ENCODE measurements around the gene FDX2. TPM values are rescaled to one million over a fixed set of nuclear protein-coding genes. Genes with fewer than 3 reads are reported as not detected.

The FDX2 gene
- total and polyA plus RNA-seq, 2 of the 8 experiments (the other 6 are each of a cell fraction or from before 2014, with no cell fraction given), result 27.0 to 64.4 TPM

GRCh38 chr19:10332965-10333757, 17.3 kb upstream of the FDX2 start, which contains the start of gene RAVER1:
Gene RAVER1, minus strand, starts transcription at chr19:10333529. Its CDS starts 22 bp downstream, at chr19:10333507.
- Histone ChIP-seq H3K27ac (ENCODE audit: low read depth, low read length) (peak within 1 kb of the TSS; percentile 76), H2BK12ac (ENCODE audit: low read depth, low read length) (no peak within 1 kb of the TSS), H3K9ac (replicated peaks in 1 of 4; ENCODE audit: extremely low read depth in 1 of 4, low read depth in 3 of 4, low read length in 3 of 4) (peak within 1 kb of the TSS; percentile 59 to 86 (median 78)), H3K9me3 (ENCODE audit: insufficient read depth in 2 of 2, low read depth in 1 of 2, low read length in 1 of 2) (no peaks in the 10 kb centered on the region), H4K5ac (ENCODE audit: insufficient read length, low read depth, low read length) (peak within 1 kb of the TSS; percentile 83), H2BK5ac (ENCODE audit: low read depth, low read length) (peak within 1 kb of the TSS; percentile 82), H2BK20ac (ENCODE audit: low read length) (no peak within 1 kb of the TSS), H3K4me1 (replicated peaks in 1 of 4; ENCODE audit: control insufficient read depth in 3 of 4, insufficient read depth in 4 of 4, low read length in 3 of 4) (peaks cover 0 to 19% (median 7%) of the 10 kb centered on the region in 4 experiments; a peak in 6 of 7 replicates), H3K4me3 (ENCODE audit: extremely low read depth in 1 of 4, insufficient read depth in 2 of 4, low read depth in 3 of 4, low read length in 4 of 4) (peak within 1 kb of the TSS; percentile 75 to 96 (median 90)), H3K23ac (ENCODE audit: insufficient read length) (no peak within 1 kb of the TSS), H4K20me1 (replicated peaks in 1 of 2; ENCODE audit: control insufficient read depth in 1 of 2, insufficient read depth in 2 of 2, low read length in 2 of 2) (peaks cover 6 to 16% of the 10 kb centered on the region in 2 experiments), H3K56ac (replicated peaks; ENCODE audit: insufficient read length, low read depth, low read length) (peak within 1 kb of the TSS; percentile 95), H3K79me2 (ENCODE audit: control insufficient read depth in 1 of 2, insufficient read depth in 2 of 2, low read length in 2 of 2) (peaks cover 5 to 24% of the 10 kb centered on the region in 2 experiments), H3K4ac (replicated peaks; ENCODE audit: insufficient read length, low read depth, low read length) (no peak within 1 kb of the TSS), H2BK15ac (ENCODE audit: low read length) (peak within 1 kb of the TSS; percentile 88; the same call in 1 of the 2 replicates), H2AFZ (ENCODE audit: low read length) (peak within 1 kb of the TSS; percentile 43; the same call in 1 of the 2 replicates), H3K18ac (ENCODE audit: extremely low read depth, low read length) (peak within 1 kb of the TSS; percentile 36; the same call in 1 of the 2 replicates), H4K8ac (ENCODE audit: extremely low read depth, insufficient read depth, low read length) (peak within 1 kb of the TSS; percentile 99), H4K91ac (replicated peaks; ENCODE audit: insufficient read length, low read length) (peak within 1 kb of the TSS; percentile 76), H3K23me2 (ENCODE audit: low read depth, low read length) (peaks cover 13% of the 10 kb centered on the region), H3K36me3 (ENCODE audit: control insufficient read depth in 2 of 4, insufficient read depth in 4 of 4, low read length in 3 of 4) (peaks cover 13 to 21% (median 17%) of the 10 kb centered on the region in 4 experiments), H2BK120ac (replicated peaks; ENCODE audit: low read depth, low read length) (no peak within 1 kb of the TSS), H3K27me3 (replicated peaks in 1 of 4; ENCODE audit: control insufficient read depth in 3 of 4, extremely low read depth in 1 of 4, insufficient read depth in 3 of 4, low read length in 3 of 4) (peaks cover 0 to 3% (median 0%) of the 10 kb centered on the region in 4 experiments; a peak in 2 of 7 replicates), H3K79me1 (ENCODE audit: low read depth, low read length) (peaks cover 5% of the 10 kb centered on the region), H2AK5ac (ENCODE audit: low read depth, low read length) (no peak within 1 kb of the TSS; the same call in 1 of the 2 replicates), H3K4me2 (ENCODE audit: insufficient read depth in 1 of 2, low read depth in 2 of 2, low read length in 2 of 2) (peak within 1 kb of the TSS; percentile 91 to 93), H3K14ac (ENCODE audit: insufficient read length) (no peak within 1 kb of the TSS)
- WGBS, 2 experiments (ENCODE audit: extremely low coverage in 1 of 2, insufficient coverage in 1 of 2, insufficient read length in 1 of 2, insufficient replicate concordance in 2 of 2, low coverage in 1 of 2, low lambda C conversion rate in 2 of 2, missing lambda C conversion rate in 1 of 2), result 2% methylated on average over 61 of the region's 82 CpGs; no CpG with 5 or more reads in 1 of the 2 experiments
- POLR2A ChIA-PET (ENCODE audit: partially characterized antibody), result interaction anchor here (0.6 to 6.8 kb wide), 18 partner anchors 12 to 198 kb away, joined by 3 to 104 read pairs (median 6); partner anchors contain the start of genes CDC37, DNMT1, FDX2 and ICAM1
- CTCF ChIA-PET (ENCODE audit: partially characterized antibody), result interaction anchor here (0.7 to 4.9 kb wide), 11 partner anchors 11 to 83 kb away, joined by 3 to 21 read pairs (median 4); partner anchors contain the start of genes ICAM1 and ICAM5
- DNase-seq (ENCODE audit: low read depth in 1 of 2, low spot score in 2 of 2), result peak; percentile 84 to 94
- no peak for FAIRE-seq
- TF ChIP-seq KDM4A (IDR thresholded peaks at IDR 0.05; ENCODE audit: low read depth, low read length, severe bottlenecking) (peak; percentile 28), HDAC6 (IDR thresholded peaks at IDR 0.05; ENCODE audit: low read depth, low read length) (no peak), SIN3A (conservative IDR thresholded peaks at IDR 0.05 in 1 of 2, IDR thresholded peaks at IDR 0.05 in 1 of 2; ENCODE audit: low read depth in 1 of 2, low read length in 2 of 2) (peak in 1 of 2 experiments; percentile 50; a peak in 1 of 4 replicates), SRF (IDR thresholded peaks at IDR 0.05; ENCODE audit: low read depth, low read length) (no peak), SP1 (IDR thresholded peaks at IDR 0.05; ENCODE audit: low read depth, low read length) (peak; percentile 54; the same call in 1 of the 2 replicates), TBP (IDR thresholded peaks at IDR 0.05; ENCODE audit: low read depth, low read length) (peak; percentile 72; the same call in 1 of the 2 replicates), TCF12 (IDR thresholded peaks at IDR 0.05; ENCODE audit: low read depth, low read length) (no peak), TEAD4 (IDR thresholded peaks at IDR 0.05; ENCODE audit: low read depth, low read length) (no peak), TAF1 (IDR thresholded peaks at IDR 0.05; ENCODE audit: low read depth, low read length) (peak; percentile 88), YY1 (IDR thresholded peaks at IDR 0.05; ENCODE audit: low read depth, low read length) (peak; percentile 96), GTF2F1 (IDR thresholded peaks at IDR 0.05; ENCODE audit: borderline replicate concordance, low read depth, low read length) (no peak), BRCA1 (IDR thresholded peaks at IDR 0.05; ENCODE audit: low read depth, low read length) (no peak)
